LNCaP clone FGC (cell line): ENCODE measurements around the gene COL4A2.

ENCODE experiments used
- DNase-seq: peaks from one replicate; pipeline ENCODE4 v3.0.0-alpha.2; 2011; ENCODE audit warnings: low read depth
- H3K4me3 ChIP-seq: 2 replicates; pipeline ENCODE4 v1.5.1; 2011; ENCODE audit warnings: mild to moderate bottlenecking, low read depth, low read length, control low read depth
- TF ChIP-seq, protein P1 (sequence below): IDR thresholded peaks from 2 replicates; pipeline ENCODE4 v1.5.1; 2012; ENCODE audit warnings: mild to moderate bottlenecking; ENCODE audit not compliant: control insufficient read depth, insufficient read depth; ENCODE audit errors: extremely low read depth

The COL4A2 gene

DNA sequence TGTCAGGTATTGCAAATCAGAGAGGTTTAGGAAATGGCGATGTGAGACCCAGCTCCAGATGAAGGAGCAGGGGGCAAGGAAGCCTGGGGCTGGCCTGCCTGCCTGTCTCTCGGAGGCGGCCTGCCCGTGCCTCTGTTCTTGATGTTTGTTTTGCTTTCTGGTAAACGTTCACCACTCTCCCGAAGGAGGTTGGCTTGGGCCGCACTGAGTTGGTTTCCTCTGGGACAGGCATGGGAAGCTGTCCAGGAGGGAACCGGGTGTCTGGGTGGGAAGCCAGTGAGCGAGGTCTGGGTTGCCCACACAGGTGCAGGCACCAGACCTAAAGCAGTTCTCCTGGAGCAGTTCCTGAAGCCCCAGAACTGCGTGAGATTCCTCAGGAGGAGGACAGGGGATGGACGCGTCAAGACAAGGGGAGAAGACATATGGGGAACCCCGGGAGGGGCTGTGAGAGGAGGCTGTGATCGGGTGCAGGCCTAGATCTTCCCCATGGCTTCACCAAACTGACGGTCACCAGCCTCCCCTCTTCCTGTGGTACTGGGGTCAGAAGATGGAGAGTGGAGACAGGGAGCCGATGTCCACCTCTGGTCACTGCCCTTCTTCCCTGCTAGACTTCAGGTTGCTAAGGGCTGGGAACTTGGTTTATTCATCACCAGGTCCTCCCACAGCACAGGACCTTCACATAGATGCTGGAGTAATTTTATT is 15.2 kb downstream of the COL4A2 start:
- DNase-seq, result no peak
- H3K4me3 ChIP-seq, result no peak overlapping the region
- TF ChIP-seq, protein P1, sequence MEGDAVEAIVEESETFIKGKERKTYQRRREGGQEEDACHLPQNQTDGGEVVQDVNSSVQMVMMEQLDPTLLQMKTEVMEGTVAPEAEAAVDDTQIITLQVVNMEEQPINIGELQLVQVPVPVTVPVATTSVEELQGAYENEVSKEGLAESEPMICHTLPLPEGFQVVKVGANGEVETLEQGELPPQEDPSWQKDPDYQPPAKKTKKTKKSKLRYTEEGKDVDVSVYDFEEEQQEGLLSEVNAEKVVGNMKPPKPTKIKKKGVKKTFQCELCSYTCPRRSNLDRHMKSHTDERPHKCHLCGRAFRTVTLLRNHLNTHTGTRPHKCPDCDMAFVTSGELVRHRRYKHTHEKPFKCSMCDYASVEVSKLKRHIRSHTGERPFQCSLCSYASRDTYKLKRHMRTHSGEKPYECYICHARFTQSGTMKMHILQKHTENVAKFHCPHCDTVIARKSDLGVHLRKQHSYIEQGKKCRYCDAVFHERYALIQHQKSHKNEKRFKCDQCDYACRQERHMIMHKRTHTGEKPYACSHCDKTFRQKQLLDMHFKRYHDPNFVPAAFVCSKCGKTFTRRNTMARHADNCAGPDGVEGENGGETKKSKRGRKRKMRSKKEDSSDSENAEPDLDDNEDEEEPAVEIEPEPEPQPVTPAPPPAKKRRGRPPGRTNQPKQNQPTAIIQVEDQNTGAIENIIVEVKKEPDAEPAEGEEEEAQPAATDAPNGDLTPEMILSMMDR, result no peak

DNA sequence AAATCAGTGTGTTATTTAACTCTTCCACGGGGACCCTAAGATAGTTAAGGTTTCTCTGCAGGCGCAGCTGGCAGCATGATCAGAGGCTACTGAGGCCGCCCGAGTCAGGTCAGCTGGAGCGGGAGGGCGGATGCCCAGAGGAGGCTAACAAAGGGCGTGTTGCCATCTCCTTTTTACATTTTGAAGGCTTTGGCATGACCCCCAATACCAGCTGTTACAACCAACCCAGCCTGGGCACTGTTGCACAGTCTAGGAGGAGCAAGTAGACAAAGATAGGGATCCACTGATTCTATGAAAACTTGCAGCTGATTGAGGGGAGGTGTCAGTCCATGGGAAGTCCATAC is 15.7 kb downstream of the COL4A2 start:
- TF ChIP-seq, protein P1, result no peak
- DNase-seq, result no peak
- no peak overlapping the region for H3K4me3 ChIP-seq

DNA sequence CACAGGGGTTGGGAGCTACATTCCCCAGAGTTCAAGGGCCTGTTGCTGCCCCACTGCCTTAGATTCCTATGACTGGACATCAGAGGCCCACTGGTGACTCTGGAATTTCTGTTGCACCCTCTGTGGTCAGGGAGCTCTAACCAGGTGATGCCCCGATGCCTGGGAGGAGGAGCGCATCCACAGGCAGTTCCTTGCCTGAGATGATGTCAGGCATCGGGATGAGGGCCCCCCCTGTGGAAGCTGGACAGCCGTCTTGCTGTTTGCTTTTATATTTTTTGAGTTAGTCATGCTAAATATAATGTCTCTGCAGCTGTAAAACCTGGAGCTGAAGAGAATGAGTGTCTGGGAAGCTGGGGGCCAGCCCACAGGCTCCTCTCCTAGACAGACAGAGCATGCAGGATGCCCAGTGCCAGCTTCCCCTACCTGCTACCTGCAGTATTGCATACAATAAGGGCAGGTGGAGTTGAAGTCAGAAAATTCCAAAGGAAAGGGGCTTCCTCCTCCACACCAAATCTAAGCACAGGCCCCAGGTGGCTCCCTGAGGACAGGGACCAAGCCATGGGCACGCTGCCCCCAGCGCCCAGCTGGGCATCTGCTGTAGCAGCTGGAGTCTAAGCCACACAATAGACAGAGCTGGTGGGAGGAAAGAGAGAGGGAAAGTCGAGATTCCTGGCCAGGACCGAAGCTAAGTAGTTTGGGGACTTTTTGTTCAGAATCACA is 16.2 kb downstream of the COL4A2 start:
- no peak for DNase-seq
- TF ChIP-seq, protein P1, result no peak

DNA sequence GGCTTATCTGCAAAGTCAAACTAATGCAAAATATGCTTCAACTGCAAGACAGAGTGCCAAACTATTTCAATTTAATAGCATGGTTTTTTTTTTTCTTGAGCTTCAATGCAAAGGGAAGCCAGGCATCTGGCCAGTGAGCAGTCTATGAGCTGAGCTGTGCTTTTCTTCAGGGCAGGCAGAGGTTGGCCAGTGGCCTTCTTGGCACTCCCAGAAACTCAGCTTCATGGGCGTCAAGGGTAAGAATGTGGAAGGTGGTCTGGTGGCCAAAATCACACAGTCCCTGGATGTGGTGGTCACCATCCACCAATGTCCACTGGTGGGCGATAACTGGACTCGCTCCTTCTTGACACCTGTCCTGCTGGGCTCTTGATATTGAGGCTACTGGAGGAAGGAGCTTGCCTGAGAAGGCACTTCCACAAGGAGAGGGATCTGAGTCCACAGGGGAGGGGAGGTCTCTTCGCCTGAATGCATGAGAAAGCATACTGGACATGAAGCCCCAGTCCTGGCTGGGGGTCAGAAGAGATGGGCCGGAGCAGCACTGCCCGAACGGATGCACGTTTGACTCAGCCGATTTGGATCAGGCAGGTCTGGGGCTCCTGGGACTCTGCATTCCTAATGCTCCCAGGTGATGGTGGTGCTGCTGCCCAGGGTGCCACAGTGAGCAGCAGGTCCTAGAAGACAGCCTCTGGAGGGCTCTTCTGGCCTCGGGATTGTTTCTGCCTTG is 17.1 kb downstream of the COL4A2 start:
- DNase-seq, result no peak
- no peak overlapping the region for H3K4me3 ChIP-seq
- TF ChIP-seq, protein P1, result no peak

More for the DNA sequence above, 16.2 kb downstream of the COL4A2 start:
- H3K4me3 ChIP-seq, result no peak overlapping the region

DNA sequence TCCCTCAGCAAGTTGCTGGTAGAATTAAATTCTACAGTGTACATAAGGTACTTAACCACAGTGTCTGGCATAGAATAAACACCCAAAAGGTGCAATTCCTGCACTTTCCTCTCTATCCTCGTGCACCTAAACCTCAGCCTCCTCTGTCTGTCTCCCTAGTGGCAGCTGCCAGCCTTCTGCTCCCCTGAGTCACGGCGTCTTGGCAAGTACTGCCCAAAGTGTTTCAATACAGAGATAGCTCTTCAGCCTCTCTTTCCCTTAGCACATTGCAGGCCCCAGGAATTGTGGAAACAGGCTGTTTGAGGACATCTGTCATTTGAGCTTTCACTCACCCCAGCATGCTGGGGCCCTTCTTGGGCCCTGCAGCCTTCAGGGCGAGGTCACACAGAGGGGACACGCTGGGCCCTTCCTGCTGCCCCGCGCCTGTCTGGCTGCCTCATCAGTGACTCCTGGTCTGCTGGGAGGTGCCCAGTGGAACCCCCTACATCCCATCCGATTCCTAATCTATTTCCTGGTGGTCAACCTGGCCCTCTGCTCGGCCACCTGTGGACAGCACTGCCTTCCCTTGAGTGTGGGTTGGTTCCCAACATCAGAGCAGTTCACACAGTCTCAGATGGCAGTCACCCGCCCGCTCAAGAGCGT is 19.3 kb downstream of the COL4A2 start:
- DNase-seq, result no peak
- no peak overlapping the region for H3K4me3 ChIP-seq
- TF ChIP-seq, protein P1, result no peak

DNA sequence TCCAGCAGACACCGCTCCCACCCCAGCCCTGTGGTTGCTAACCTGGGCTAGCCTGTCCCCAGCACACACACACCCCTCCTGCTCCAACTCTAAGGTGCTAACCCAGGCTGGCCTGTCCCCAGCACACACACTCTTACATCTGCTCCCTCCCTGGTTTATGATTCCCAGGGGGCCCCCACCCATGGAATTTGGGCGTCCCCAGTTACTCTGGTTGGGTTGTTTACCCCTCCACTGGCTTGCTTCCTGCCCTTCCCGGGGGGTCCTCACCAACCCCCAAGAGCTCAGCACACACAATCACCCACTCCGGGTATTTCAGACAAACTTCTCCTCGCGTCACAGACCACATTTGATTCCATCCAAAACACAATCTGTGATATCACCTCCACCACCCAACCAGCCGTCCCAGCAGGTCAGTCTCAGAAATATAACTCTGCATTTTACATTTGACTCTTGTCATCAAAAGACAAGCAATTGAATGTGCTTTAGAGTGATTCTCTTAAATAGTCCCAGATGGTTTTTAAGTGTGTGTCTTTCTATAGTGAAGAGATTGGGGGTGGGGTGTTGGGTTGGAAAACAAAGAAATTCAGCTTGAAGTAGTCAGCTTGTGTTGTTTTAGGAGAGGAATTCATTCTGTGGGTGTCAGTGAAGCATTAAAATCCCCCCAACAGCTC is 20.1 kb downstream of the COL4A2 start:
- no peak for DNase-seq
- TF ChIP-seq, protein P1, result no peak
- H3K4me3 ChIP-seq, result no peak overlapping the region
